Muscle layer of duodenum (tissue), 2 donors: ENCODE data around the gene L3MBTL3.

Experiments
- H3K27ac ChIP-seq: one replicate; pipeline ENCODE4 v1.7.0; 2013; ENCODE audit warnings: mild to moderate bottlenecking, low read length
- H3K27me3 ChIP-seq: one replicate; pipeline ENCODE4 v1.7.0; 2013; ENCODE audit warnings: low read depth, mild to moderate bottlenecking, control low read depth, low read length
- H3K36me3 ChIP-seq, 2 donors: one replicate each; pipeline ENCODE4 v1.7.0; 2013; ENCODE audit warnings: low read length in 2 of 2, control low read depth in 1 of 2, mild to moderate bottlenecking in 1 of 2; ENCODE audit not compliant: insufficient read depth in 2 of 2, control insufficient read depth in 1 of 2
- H3K4me1 ChIP-seq, 2 donors: one replicate each; pipeline ENCODE4 v1.7.0; 2013; ENCODE audit warnings: low read length in 2 of 2, mild to moderate bottlenecking in 2 of 2, control low read depth in 1 of 2, moderate library complexity in 1 of 2; ENCODE audit not compliant: insufficient read depth in 2 of 2, control insufficient read depth in 1 of 2
- H3K4me3 ChIP-seq, 2 donors: one replicate each; pipeline ENCODE4 v1.7.0; 2013; ENCODE audit warnings: low read length in 2 of 2, low read depth in 1 of 2, mild to moderate bottlenecking in 1 of 2
- H3K9me3 ChIP-seq, 2 donors: one replicate each; pipeline ENCODE4 v1.7.0; 2013; ENCODE audit warnings: low read length in 2 of 2, control low read depth in 1 of 2, mild to moderate bottlenecking in 1 of 2; ENCODE audit not compliant: control insufficient read depth in 1 of 2
- donor health status: healthy.

The L3MBTL3 gene

DNA sequence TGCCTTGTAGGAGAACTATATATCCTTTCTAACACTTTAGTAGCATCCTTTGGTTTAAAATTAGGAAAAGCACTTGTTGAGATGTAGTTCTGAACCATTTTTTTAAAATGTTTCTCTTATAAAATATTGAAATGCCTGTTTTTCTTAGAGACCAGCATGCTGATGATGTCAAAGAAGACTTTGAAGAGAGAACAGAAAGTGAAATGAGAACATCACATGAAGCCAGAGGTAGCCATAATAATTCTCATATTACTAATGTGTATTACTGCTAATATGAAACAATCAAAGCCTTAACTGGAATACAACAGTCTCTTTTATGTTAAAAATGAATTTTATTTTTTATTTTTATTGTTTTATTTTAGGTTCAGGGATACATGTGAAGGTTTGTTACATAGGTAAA, 102.3 kb downstream of the L3MBTL3 start:
- Histone ChIP-seq H3K27ac (no peak overlapping the region), H3K4me1 (no peaks in the 10 kb centered on the region), H3K4me3 (no peak overlapping the region), H3K27me3 (no peaks in the 10 kb centered on the region), H3K36me3 (no peaks in the 10 kb centered on the region), H3K9me3 (no peaks in the 10 kb centered on the region)

DNA sequence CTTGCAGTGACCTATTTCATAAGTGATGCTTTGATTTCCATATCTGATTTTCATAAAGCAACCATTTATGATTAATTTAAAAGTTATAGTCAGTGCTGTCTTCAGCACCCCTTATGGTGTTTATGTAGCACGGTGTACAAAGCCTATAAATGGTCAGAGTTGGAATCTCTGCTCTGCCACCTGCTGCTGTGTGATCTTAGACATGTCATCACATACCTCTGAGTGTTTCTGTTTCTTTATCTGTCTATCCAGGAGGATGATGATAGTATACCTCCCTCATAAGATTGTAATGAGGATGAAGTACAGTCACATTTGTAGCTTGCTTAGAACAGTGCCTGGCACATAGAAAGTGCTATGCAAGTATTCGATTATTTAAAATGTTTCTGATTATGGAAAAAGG, 103.9 kb downstream of the L3MBTL3 start:
- no peaks in the 10 kb centered on the region for H3K4me1 ChIP-seq
- H3K9me3 ChIP-seq: no peaks in the 10 kb centered on the region
- no peak overlapping the region for H3K27ac ChIP-seq
- no peaks in the 10 kb centered on the region for H3K36me3 ChIP-seq
- H3K27me3 ChIP-seq: no peaks in the 10 kb centered on the region
- H3K4me3 ChIP-seq: no peak overlapping the region

DNA sequence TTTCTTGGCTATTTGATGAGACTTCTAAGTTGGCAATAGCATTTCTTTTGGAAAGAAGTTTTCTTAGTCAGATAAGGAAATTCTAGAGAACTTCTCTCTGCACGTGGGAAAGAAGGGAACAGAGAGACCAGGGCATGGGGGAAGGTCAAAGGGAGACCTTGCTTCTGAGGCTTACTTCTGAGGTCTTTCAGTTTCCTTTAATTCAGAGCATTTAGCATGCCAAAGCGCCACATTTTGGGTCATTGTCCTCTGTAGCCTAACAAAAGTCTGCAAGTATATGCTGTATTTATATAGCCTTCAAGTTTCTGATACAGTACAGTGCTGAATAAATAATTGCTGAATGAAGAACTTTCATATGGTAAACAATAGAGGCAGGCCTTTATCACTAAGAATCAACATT, 108.8 kb downstream of the L3MBTL3 start:
- no peaks in the 10 kb centered on the region for H3K36me3 ChIP-seq
- H3K9me3 ChIP-seq: no peaks in the 10 kb centered on the region
- no peaks in the 10 kb centered on the region for H3K27me3 ChIP-seq
- H3K4me1 ChIP-seq: no peaks in the 10 kb centered on the region
- no peak overlapping the region for H3K27ac ChIP-seq
- H3K4me3 ChIP-seq: no peak overlapping the region

DNA sequence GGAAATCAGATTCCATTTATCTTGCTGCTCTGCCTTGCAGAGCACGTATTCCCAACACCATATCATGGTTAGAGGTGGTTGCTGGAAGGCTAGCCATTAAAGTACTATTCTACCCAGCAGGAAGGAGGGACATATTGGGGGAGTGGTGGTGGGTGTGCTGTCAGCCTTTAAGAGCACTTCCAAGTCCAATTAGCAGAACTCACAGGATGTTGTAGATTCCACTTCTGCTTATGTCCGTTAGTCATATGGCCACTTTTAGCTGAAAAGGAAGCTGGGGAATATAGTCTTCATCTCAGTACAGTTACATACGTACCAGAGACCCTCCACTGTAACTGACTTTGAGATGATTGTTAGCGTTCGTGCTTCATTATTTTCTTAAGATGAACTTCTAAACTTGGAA, 109.9 kb downstream of the L3MBTL3 start:
- Histone ChIP-seq H3K27ac (no peak overlapping the region), H3K36me3 (no peaks in the 10 kb centered on the region), H3K27me3 (no peaks in the 10 kb centered on the region), H3K4me1 (no peaks in the 10 kb centered on the region), H3K9me3 (no peaks in the 10 kb centered on the region), H3K4me3 (no peak overlapping the region)

DNA sequence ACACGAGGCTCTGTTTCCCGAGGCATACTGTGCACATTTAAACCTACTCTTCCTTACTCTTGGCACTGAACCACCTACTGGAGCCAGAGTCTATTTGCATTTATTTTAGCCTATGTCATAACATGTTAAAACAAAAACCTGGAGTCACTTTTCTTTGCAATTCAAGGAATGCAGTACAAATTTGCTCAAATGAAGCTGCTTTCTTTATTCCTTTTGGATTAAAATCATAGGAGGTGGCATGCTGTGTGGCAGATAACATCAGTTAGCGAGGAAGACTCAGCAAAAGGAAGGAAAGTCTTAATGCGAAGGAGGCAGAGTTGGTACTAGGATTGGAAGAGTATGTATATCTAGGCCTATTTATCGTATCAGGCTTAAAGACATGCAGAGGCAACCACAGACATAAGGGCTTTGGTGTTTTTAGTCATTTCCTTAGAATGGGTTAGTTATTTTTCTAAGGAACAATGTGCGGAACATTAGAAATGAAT, 111.4 kb downstream of the L3MBTL3 start:
- H3K4me3 ChIP-seq: no peak overlapping the region
- no peak overlapping the region for H3K27ac ChIP-seq
- no peaks in the 10 kb centered on the region for H3K4me1 ChIP-seq
- H3K36me3 ChIP-seq: no peaks in the 10 kb centered on the region
- H3K27me3 ChIP-seq: no peaks in the 10 kb centered on the region
- no peaks in the 10 kb centered on the region for H3K9me3 ChIP-seq

DNA sequence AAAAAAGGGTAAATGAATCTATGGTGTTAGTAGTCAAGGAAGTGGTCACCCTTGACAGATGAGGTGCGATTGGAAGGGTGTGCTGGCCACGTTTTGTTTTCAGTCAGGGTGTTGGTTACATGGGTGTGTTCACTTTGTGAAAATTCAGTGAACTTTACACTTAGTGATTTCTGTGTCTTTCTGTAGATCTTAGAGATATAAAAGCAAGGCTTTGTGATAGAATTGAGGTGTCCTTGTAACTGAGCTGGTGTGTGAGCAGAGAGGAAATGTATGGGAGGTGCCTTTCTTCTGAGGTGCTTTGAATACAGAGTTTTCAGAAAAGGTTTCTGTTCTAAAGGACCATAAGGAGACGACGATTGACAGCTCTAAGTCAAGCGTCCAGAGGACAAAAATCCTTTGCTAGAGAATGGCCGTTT, 113.9 kb downstream of the L3MBTL3 start:
- H3K4me1 ChIP-seq: no peaks in the 10 kb centered on the region
- peaks cover 0 to 6% of the 10 kb centered on the region in 2 donors for H3K36me3 ChIP-seq
- no peaks in the 10 kb centered on the region for H3K27me3 ChIP-seq
- no peak overlapping the region for H3K27ac ChIP-seq
- H3K9me3 ChIP-seq: no peaks in the 10 kb centered on the region
- H3K4me3 ChIP-seq: no peak overlapping the region

DNA sequence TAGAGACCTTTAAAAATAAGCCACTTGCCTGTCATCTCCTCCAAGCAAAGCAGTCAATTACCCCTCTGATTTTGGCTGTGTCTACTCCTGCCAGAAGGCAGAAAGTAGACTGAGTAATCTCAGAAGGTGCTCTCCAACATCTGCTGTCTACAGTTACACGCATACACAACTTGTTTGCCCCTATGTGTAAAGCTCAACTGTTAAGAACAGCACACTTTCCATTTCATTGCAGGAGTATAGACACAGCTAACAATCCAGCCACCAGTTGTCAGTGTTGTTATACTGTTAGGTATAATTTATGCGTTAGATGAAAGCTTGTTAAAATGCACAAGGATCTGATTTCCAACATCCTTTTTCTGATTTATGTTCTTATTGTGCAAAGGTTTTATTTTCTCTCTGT, 116.2 kb downstream of the L3MBTL3 start:
- H3K9me3 ChIP-seq: no peaks in the 10 kb centered on the region
- no peak overlapping the region for H3K27ac ChIP-seq
- H3K36me3 ChIP-seq: peaks cover 0 to 6% of the 10 kb centered on the region in 2 donors
- no peaks in the 10 kb centered on the region for H3K27me3 ChIP-seq
- H3K4me1 ChIP-seq: no peaks in the 10 kb centered on the region
- H3K4me3 ChIP-seq: no peak overlapping the region

- Histone ChIP-seq H3K27ac (no peak overlapping the region), H3K4me1 (no peaks in the 10 kb centered on the region), H3K4me3 (no peak overlapping the region), H3K36me3 (peaks cover 0 to 6% of the 10 kb centered on the region in 2 donors), H3K27me3 (no peaks in the 10 kb centered on the region), H3K9me3 (no peaks in the 10 kb centered on the region)
Observed at GRCh38 chr6:130136798-130137197, 118.4 kb downstream of the L3MBTL3 start.

- no peak overlapping the region for H3K4me3 ChIP-seq
- H3K4me1 ChIP-seq: no peaks in the 10 kb centered on the region
- no peak overlapping the region for H3K27ac ChIP-seq
- no peaks in the 10 kb centered on the region for H3K27me3 ChIP-seq
- H3K36me3 ChIP-seq: peaks cover 0 to 6% of the 10 kb centered on the region in 2 donors
- no peaks in the 10 kb centered on the region for H3K9me3 ChIP-seq
Observed at GRCh38 chr6:130138116-130138908, 119.9 kb downstream of the L3MBTL3 start.

- H3K27me3 ChIP-seq: no peaks in the 10 kb centered on the region
- H3K4me1 ChIP-seq: no peaks in the 10 kb centered on the region
- no peaks in the 10 kb centered on the region for H3K9me3 ChIP-seq
- peaks cover 0 to 6% of the 10 kb centered on the region in 2 donors for H3K36me3 ChIP-seq
- H3K4me3 ChIP-seq: no peak overlapping the region
- no peak overlapping the region for H3K27ac ChIP-seq
Observed at GRCh38 chr6:130138909-130139242, 120.5 kb downstream of the L3MBTL3 start.

DNA sequence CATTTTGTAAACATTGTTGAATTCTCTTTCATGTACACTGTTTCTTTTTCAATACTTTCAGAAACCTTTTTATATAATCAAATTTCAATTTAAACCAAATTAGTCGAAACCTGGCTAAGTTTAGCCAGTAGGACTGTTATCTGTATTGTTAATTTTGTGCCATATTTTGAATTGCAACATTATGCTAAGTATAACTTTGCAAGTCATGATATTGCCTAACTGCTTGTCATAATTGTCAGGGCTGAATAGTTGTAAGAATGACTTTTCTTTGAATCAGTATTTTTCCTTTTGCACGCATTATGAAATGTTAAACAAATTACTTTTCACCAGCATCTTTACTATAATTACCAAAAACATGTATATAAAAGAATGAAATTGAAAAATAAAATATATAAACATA, 121.7 kb downstream of the L3MBTL3 start:
- Histone ChIP-seq H3K9me3 (no peaks in the 10 kb centered on the region), H3K36me3 (peaks cover 0 to 6% of the 10 kb centered on the region in 2 donors), H3K4me1 (no peaks in the 10 kb centered on the region), H3K4me3 (no peak overlapping the region), H3K27ac (no peak overlapping the region), H3K27me3 (no peaks in the 10 kb centered on the region)

GRCh38 chr6:130143709-130144108, 125.3 kb downstream of the L3MBTL3 start:
- Histone ChIP-seq H3K36me3 (no peaks in the 10 kb centered on the region), H3K4me1 (no peaks in the 10 kb centered on the region), H3K27ac (no peak overlapping the region), H3K4me3 (no peak overlapping the region), H3K9me3 (no peaks in the 10 kb centered on the region), H3K27me3 (no peaks in the 10 kb centered on the region)
